ENCODE measurements around the gene CAMTA1.
"Not testable (repeated sequence)": the region's sequence is repeated elsewhere in the genome, so short reads cannot be mapped to it uniquely, and the experiment has no call there.

The CAMTA1 gene

GRCh38 chr1:7152655-7153054, 367.4 kb downstream of the CAMTA1 start:
- TF ChIP-seq CTCF (IDR thresholded peaks at IDR 0.05; ENCODE audit: control insufficient read depth, insufficient read depth, low read depth, low read length, missing control alignments), result no peak
- no peak overlapping the region for H3K4me3 ChIP-seq (ENCODE audit: control insufficient read depth, low read depth, low read length)
- no peak for DNase-seq (ENCODE audit: low read depth)

DNA sequence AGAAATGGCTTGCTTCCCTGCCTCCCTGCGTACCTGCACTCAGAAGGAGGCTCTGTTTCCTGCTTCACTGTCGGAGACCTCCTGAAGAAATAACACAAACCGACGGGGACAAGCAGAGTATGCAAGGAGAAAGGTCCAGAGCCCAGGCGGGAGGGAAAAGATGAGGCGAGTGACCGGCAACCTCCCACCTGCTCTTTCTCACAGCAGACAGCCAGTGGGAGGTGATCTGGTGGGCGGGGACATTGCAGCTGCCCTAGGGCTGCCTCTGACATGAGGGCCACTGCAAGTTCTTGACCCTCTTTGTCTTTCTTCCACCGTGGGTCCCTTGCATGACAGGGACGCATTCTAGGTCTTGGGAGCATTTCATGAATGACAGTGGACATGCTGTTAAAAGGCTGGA, 368.2 kb downstream of the CAMTA1 start:
- H3K4me3 ChIP-seq (ENCODE audit: control insufficient read depth, low read depth, low read length), result no peak overlapping the region
- no peak for TF ChIP-seq CTCF (IDR thresholded peaks at IDR 0.05; ENCODE audit: control insufficient read depth, insufficient read depth, low read depth, low read length, missing control alignments)
- DNase-seq (ENCODE audit: low read depth), result no peak

DNA sequence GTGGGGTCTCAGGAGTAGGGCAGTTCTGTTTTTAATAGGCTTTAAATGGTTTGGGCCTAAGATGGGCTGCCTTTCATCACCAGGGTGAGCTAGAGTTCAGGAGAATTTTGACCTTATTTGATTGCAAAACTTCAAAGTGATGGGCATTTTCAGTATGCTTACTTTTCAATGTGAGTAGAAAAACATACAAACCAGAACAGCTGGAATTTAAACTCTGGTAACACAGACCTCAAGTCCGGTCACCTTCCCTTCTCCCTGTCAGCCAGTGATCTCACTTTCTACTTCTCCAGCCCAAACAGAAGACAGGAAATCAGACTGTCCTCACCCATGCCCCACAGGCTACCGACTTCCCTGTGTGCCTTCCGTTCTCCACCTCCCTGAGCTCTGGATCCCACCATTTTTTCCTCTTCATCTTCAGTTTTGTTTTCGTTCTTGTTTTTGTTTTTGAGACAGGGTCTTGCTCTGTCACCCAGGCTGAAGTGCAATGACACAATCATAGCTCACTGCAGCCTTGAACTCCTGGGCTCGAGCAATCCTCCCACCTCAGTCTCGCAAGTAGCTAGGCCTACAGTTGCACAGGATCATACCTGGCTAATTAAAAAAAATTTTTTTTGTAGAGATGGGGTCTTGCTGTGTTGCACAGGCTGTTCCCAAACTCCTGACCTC, 374.0 kb downstream of the CAMTA1 start:
- no peak for TF ChIP-seq CTCF (IDR thresholded peaks at IDR 0.05; ENCODE audit: control insufficient read depth, insufficient read depth, low read depth, low read length, missing control alignments)
- DNase-seq (ENCODE audit: low read depth), result no peak

GRCh38 chr1:7168554-7168953, 383.3 kb downstream of the CAMTA1 start:
- not testable (repeated sequence) for H3K4me3 ChIP-seq (ENCODE audit: control insufficient read depth, low read depth, low read length); DNase-seq (ENCODE audit: low read depth)

More for the DNA sequence above, 374.0 kb downstream of the CAMTA1 start:
- no peak overlapping the region for H3K4me3 ChIP-seq (ENCODE audit: control insufficient read depth, low read depth, low read length)

DNA sequence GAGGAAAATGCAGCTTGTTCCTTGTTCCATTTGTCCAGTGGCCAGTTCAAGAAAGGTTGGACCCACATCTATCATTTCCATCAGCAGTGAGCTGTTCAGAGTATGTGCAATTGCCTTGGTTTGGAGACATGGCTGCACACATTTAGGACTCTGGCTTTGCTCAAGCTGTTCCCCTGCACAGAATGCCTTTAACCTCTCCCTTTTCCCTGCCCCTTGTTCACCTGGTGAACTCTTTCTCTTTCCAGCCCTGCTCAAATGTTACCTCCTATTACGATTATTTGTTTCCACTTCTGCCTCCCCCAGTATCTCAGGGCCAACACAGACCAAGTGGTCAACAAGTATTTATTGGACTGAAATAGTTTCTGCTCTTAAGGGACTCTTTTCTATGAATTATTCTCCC, 385.9 kb downstream of the CAMTA1 start:
- DNase-seq (ENCODE audit: low read depth), result no peak
- no peak overlapping the region for H3K4me3 ChIP-seq (ENCODE audit: control insufficient read depth, low read depth, low read length)
- TF ChIP-seq CTCF (IDR thresholded peaks at IDR 0.05; ENCODE audit: control insufficient read depth, insufficient read depth, low read depth, low read length, missing control alignments), result no peak

DNA sequence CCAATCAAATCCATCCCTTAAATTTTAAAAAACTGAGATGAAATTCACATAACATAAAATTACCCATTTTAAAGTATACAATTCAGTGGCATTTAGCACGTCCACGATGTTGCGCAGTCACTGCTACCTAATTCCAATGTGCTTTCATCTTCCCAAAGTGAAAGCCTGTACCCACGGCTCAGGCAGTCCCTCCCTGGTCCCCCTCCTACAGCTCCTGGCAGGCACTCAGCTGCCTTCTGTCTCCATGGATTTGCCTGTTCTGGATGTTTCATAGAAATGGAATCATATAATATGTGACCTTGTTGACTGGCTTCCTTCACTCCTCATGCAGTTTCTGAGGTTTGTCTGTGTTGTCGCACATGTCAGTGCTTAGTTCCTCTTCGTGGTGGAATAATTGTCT, 386.3 kb downstream of the CAMTA1 start:
- TF ChIP-seq CTCF (IDR thresholded peaks at IDR 0.05; ENCODE audit: control insufficient read depth, insufficient read depth, low read depth, low read length, missing control alignments), result no peak
- no peak overlapping the region for H3K4me3 ChIP-seq (ENCODE audit: control insufficient read depth, low read depth, low read length)
- DNase-seq (ENCODE audit: low read depth), result no peak

DNA sequence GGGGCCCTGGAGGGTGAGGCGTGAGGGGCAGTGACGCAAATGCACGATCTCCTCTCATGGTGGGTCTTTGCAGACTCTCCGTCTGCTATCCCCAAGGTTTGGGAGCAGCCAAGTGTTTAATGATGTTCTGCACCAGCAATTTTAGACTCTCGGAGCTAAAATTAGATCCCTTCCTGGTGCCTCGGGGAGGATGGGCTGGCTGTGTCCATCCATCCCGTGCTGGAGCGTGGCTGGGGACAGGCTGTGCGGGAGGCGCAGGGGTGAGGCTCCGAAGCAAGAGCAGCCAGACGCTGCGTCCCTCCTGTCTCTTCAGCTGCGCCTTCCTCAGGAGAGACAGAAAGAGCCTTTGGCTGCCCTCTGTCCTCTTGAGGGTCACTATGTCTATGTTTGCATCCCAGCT, 387.6 kb downstream of the CAMTA1 start:
- no peak for TF ChIP-seq CTCF (IDR thresholded peaks at IDR 0.05; ENCODE audit: control insufficient read depth, insufficient read depth, low read depth, low read length, missing control alignments)
- no peak for DNase-seq (ENCODE audit: low read depth)
- H3K4me3 ChIP-seq (ENCODE audit: control insufficient read depth, low read depth, low read length), result no peak overlapping the region

All from AG09309 (cell line).